ENCODE data around the gene STAB1. TPM values are rescaled to one million over a fixed set of nuclear protein-coding genes. Genes with fewer than 3 reads are reported as not detected.
A peak's percentile ranks its signal among the peaks of the same experiment; 100 is the strongest.

STAB1 gene
- total and polyA plus RNA-seq, 8 donors = 8.2 to 140 (median 50.5) TPM

DNA sequence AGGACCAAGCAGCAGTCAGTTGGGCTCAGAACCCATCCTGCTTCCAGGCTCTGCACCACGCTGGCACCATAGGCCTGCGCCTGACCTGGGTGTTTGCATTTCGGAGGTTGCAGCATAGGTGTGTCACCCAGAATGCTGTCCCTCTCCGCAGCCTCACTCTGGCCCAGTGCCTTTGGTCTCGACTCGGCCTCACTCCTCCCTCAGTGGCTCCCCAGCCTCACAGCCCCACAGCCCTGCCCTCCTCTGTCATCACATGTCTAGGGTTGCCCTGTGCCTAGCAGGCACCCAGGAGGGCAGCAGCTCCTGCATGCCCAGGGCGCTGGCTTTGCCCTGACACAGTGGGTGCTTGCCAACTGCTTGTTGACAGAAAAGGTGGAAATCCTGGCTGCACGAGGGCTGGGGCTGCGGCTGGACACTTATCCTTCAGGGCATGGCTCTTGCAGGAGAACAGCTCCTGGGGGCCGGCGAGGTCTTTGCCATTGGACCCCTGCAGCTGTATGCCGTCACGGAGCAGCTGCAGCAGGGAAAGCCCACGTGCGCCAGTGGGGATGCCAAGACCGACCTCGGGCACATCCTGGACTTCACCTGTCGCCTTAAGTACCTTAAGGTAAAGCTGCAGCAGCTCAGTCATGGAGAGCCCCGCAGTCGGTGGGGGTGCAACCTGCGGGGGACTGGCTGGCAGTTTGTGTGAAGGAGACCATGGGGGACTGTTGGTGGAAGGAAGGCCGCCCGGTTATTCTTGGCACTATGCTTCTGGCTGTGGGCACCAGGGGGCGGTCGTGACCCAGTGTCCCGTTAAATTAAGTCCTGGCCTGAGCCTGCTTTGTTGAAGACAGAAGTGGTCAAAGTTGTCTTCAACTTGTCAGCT is 23.5 kb upstream of the STAB1 start:
- TF ChIP-seq, protein P1, sequence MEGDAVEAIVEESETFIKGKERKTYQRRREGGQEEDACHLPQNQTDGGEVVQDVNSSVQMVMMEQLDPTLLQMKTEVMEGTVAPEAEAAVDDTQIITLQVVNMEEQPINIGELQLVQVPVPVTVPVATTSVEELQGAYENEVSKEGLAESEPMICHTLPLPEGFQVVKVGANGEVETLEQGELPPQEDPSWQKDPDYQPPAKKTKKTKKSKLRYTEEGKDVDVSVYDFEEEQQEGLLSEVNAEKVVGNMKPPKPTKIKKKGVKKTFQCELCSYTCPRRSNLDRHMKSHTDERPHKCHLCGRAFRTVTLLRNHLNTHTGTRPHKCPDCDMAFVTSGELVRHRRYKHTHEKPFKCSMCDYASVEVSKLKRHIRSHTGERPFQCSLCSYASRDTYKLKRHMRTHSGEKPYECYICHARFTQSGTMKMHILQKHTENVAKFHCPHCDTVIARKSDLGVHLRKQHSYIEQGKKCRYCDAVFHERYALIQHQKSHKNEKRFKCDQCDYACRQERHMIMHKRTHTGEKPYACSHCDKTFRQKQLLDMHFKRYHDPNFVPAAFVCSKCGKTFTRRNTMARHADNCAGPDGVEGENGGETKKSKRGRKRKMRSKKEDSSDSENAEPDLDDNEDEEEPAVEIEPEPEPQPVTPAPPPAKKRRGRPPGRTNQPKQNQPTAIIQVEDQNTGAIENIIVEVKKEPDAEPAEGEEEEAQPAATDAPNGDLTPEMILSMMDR (IDR thresholded peaks at IDR 0.05) = peak in 3 of 4 donors; percentile 49 to 62 (median 50)
- Histone ChIP-seq H3K36me3 (peaks cover 3 to 43% (median 10%) of the 10 kb centered on the region in 3 donors), H3K4me1 (no peaks in the 10 kb centered on the region), H3K27me3 (no peaks in the 10 kb centered on the region), H3K9me3 (no peaks in the 10 kb centered on the region), H3K4me3 (no peak overlapping the region), H3K27ac (no peak overlapping the region)
- FAIRE-seq (no peak), DNase-seq (peak in 5 of 6 donors; percentile 36 to 80 (median 64)), ATAC-seq (peak; percentile 68 to 88 (median 80))
- 48 to 52% methylated on average over 26 of the region's 26 CpGs for WGBS, 2 donors
- intact Hi-C loops (cut with DNase I) = no loop called here

DNA sequence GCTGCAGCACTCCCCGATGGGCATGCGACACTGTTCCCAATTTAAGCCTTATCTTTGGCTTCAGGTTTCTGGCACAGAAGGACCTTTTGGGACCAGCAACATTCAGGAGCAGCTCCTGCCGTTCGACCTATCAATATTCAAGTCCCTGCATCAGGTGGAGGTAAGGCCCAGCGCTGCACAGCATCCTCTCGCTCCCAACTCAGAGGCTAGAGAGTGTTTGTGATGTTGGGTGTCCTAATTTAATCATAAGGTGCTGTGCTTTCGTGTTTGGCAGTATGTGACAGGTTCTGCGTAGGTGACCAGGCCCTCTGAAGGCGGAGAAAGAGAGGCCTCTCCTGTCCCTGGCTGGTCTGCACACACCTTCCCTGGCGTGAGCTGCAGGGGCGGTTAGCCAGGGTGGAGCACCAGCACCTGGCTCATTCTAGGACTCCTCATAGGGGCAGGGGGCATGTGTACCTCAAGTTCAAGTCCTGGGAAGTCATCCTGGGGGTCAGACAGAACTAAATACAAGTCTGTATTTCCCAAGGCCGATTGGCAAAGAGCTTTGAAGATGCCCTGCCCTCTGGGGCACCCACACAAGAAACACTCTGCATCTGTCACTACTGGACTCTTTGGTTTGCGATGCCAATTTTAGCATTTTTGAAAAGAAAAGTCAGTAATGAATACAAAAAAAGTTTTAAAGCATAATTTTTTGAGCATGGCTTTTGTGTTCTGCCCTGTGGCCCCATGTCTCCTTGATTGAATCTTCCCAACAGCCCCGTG is 22.7 kb upstream of the STAB1 start:
- intact Hi-C loops (cut with DNase I) = no loop called here
- Histone ChIP-seq H3K4me1 (no peaks in the 10 kb centered on the region), H3K4me3 (no peak overlapping the region), H3K36me3 (peaks cover 3 to 51% (median 15%) of the 10 kb centered on the region in 3 donors), H3K27ac (no peak overlapping the region), H3K9me3 (no peaks in the 10 kb centered on the region), H3K27me3 (no peaks in the 10 kb centered on the region)
- TF ChIP-seq, protein P1 (IDR thresholded peaks at IDR 0.05) = no peak
- ATAC-seq (no peak), DNase-seq (no peak), FAIRE-seq (no peak)
- 70 to 73% methylated on average over 14 of the region's 14 CpGs for WGBS, 2 donors

DNA sequence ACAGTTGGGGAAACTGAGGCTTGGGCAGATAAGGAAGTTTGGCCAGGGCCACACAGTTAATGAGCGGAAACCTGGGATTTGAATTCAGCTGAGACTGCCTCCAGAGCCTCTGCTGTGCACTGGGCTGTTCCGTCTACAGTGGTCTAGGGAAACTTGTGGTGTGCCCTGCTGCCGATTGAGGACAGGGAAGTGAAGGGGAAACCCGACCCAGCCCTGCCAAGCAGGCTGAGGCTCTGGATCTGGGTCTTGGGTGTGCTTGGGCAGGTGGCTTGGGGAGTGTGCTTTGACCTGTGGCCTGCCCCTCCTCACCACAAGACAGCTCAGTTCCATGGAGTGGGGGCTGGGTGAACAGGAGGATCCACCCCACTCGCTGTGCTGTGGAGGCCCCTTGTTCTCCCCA is 22.1 kb upstream of the STAB1 start:
- intact Hi-C loops (cut with DNase I) = no loop called here
- Histone ChIP-seq H3K36me3 (peaks cover 3 to 57% (median 21%) of the 10 kb centered on the region in 3 donors), H3K27me3 (no peaks in the 10 kb centered on the region), H3K27ac (no peak overlapping the region), H3K9me3 (no peaks in the 10 kb centered on the region), H3K4me1 (no peaks in the 10 kb centered on the region), H3K4me3 (no peak overlapping the region)
- ATAC-seq (peak in 1 of 4 donors; percentile 23), FAIRE-seq (no peak), DNase-seq (no peak)
- TF ChIP-seq, protein P1 (IDR thresholded peaks at IDR 0.05) = no peak
- 76 to 87% methylated on average over 5 of the region's 5 CpGs for WGBS, 2 donors

DNA sequence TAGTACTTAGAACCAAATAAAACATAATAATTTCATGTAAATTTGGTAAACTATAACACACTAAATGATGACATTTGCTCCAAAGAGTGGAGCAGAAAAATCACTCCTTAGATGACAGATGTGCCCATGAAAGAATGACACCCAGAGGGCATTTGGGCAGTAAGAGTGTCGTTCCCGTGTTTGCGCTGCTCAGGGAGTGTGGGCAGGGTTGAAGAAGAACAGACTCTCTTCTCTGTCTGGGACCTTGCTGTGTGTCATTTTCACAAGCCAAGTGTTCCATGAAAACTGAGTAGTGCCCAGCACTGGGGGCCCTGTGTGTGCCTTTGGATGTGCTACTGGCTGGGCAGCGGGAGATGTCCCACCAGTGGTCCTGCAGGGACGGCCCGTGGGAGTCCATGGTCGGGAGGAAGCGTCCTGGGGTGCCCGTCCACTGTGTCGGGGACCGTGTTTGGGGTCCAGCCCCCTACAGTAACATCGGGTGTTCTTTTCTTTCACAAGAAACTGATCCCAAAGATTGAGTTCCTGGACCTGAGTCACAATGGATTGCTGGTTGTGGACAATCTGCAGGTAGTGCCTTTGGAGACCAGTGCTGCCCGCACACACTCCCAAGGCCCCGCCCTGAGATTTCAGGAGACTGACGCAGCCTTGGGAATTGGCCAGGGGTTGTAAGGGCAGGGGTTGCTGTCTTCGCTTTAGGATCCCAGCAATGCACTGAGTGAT is 17.9 kb upstream of the STAB1 start:
- Histone ChIP-seq H3K27ac (no peak overlapping the region), H3K36me3 (peaks cover 3 to 83% (median 46%) of the 10 kb centered on the region in 3 donors), H3K4me1 (no peaks in the 10 kb centered on the region), H3K27me3 (no peaks in the 10 kb centered on the region), H3K9me3 (no peaks in the 10 kb centered on the region), H3K4me3 (no peak overlapping the region)
- FAIRE-seq (no peak), DNase-seq (no peak), ATAC-seq (no peak)
- TF ChIP-seq, protein P1 (IDR thresholded peaks at IDR 0.05) = no peak
- 94% methylated on average over 16 of the region's 16 CpGs for WGBS, 2 donors
- intact Hi-C loops (cut with DNase I) = no loop called here
